ENCODE data around the gene SLC37A3. TPM values are rescaled to one million over a fixed set of nuclear protein-coding genes. Genes with fewer than 3 reads are reported as not detected.

SLC37A3 gene
- total RNA-seq, 1 experiment from 2014 or later, result 22.1 TPM

DNA sequence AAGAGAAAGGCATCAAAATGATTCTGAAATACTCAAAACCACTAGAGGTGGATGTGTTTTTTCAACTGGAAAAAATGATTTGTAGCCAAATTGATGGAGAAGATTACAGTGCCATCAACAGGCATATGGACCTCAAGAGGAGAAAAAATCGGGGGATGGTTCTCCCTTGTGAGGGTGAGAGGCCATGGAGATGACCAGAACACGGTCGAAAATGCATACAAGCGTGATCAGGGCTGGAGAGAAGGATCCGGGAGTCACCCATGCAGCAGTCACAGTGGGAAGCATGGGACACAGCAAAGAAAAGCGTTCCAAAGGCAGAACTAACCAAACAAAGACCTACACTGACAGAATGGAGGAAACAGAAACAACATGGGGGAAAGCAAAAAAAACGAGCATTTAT lies 80.3 kb downstream of the SLC37A3 start:
- ATAC-seq, result no peak
- no peaks in the 10 kb centered on the region for H3K27me3 ChIP-seq (ENCODE audit: low read length)
- H3K4me2 ChIP-seq (ENCODE audit: low read length), result no peak overlapping the region
- ChIA-PET POLR2A (ENCODE audit: unreplicated experiment) (no interaction called here), CTCF (no interaction called here)
- H3K4me3 ChIP-seq (ENCODE audit: low read length), result no peak overlapping the region
- H3K4me1 ChIP-seq (ENCODE audit: insufficient read depth, low read length), result peaks cover 18% of the 10 kb centered on the region
- H2AFZ ChIP-seq (ENCODE audit: low read length), result no peak overlapping the region
- H4K20me1 ChIP-seq (ENCODE audit: low read length), result no peaks in the 10 kb centered on the region
- no peaks in the 10 kb centered on the region for H3K9me2 ChIP-seq (replicated peaks; ENCODE audit: low read length)
- intact Hi-C loops (cut with micrococcal nuclease), result no loop called here
- H3K79me2 ChIP-seq (ENCODE audit: low read length), result no peaks in the 10 kb centered on the region
- H3K27ac ChIP-seq (ENCODE audit: low read length), result no peak overlapping the region
- H3K36me3 ChIP-seq (ENCODE audit: low read depth, low read length), result no peaks in the 10 kb centered on the region
- BruUV-seq (replicated peaks), result no TSS peak
- no peaks in the 10 kb centered on the region for H3K9me3 ChIP-seq (ENCODE audit: low read length)
- DNase-seq, result no peak
- no peak overlapping the region for H3K9ac ChIP-seq (ENCODE audit: low read length)
- no peaks in the 10 kb centered on the region for H3F3A ChIP-seq (ENCODE audit: low read length, unreplicated experiment)
- TF ChIP-seq EZH2 (IDR thresholded peaks at IDR 0.05; ENCODE audit: low read length, unreplicated experiment) (no peak), EZH2phosphoT487 (IDR thresholded peaks at IDR 0.05; ENCODE audit: borderline replicate concordance, low read length) (no peak), CTCF (conservative IDR thresholded peaks at IDR 0.05; ENCODE audit: low read depth, low read length) (no peak)

DNA sequence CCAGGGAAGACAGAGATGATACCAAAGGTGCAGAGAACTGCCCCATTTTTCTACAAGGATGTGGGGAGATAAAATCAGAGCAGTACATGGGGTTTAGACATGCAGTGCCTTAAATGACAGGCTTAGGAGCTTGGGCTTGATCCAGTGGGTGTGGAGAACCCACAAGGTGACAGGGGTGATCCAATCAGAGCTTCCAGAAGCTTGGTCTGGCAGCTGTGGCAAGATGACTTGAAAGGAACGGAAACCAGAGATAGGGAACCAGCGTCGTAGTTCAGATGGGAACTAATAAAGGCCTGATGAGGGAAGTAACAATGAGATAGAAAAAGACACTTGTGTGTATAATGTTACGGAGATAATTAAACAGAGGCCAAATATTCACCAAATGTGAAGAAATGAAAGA lies 80.7 kb downstream of the SLC37A3 start:
- Histone ChIP-seq H3K4me1 (ENCODE audit: insufficient read depth, low read length) (peaks cover 18% of the 10 kb centered on the region), H3K4me2 (ENCODE audit: low read length) (no peak overlapping the region), H3K9me2 (replicated peaks; ENCODE audit: low read length) (no peaks in the 10 kb centered on the region), H3K9ac (ENCODE audit: low read length) (no peak overlapping the region), H3K9me3 (ENCODE audit: low read length) (no peaks in the 10 kb centered on the region), H2AFZ (ENCODE audit: low read length) (no peak overlapping the region), H3F3A (ENCODE audit: low read length, unreplicated experiment) (no peaks in the 10 kb centered on the region), H3K27ac (ENCODE audit: low read length) (peak overlapping the region; percentile 88), H3K36me3 (ENCODE audit: low read depth, low read length) (no peaks in the 10 kb centered on the region), H3K4me3 (ENCODE audit: low read length) (no peak overlapping the region), H3K27me3 (ENCODE audit: low read length) (no peaks in the 10 kb centered on the region), H3K79me2 (ENCODE audit: low read length) (no peaks in the 10 kb centered on the region), H4K20me1 (ENCODE audit: low read length) (no peaks in the 10 kb centered on the region)
- intact Hi-C loops (cut with micrococcal nuclease), result no loop called here
- CTCF ChIA-PET, result no interaction called here
- TF ChIP-seq EZH2 (IDR thresholded peaks at IDR 0.05; ENCODE audit: low read length, unreplicated experiment) (no peak), EZH2phosphoT487 (IDR thresholded peaks at IDR 0.05; ENCODE audit: borderline replicate concordance, low read length) (no peak), CTCF (conservative IDR thresholded peaks at IDR 0.05; ENCODE audit: low read depth, low read length) (no peak)
- ATAC-seq (no peak), DNase-seq (no peak)
- BruUV-seq (replicated peaks), result no TSS peak
- POLR2A ChIA-PET (ENCODE audit: unreplicated experiment), result no interaction called here

- ChIA-PET CTCF (interaction anchor here (0.8 to 1.1 kb wide), 2 partner anchors 139 to 141 kb away, joined by 3 to 4 read pairs; partner anchors contain the start of gene KDM7A), POLR2A (ENCODE audit: unreplicated experiment) (interaction anchor here (0.5 to 0.6 kb wide), 2 partner anchors 9 to 281 kb away, joined by 3 to 6 read pairs; no protein-coding TSS in a partner anchor)
- H3K4me2 ChIP-seq (ENCODE audit: low read length), result peak overlapping the region; percentile 75
- TF ChIP-seq EZH2 (IDR thresholded peaks at IDR 0.05; ENCODE audit: low read length, unreplicated experiment) (no peak), CTCF (conservative IDR thresholded peaks at IDR 0.05; ENCODE audit: low read depth, low read length) (no peak), EZH2phosphoT487 (IDR thresholded peaks at IDR 0.05; ENCODE audit: borderline replicate concordance, low read length) (no peak)
- peak overlapping the region; percentile 80 for H2AFZ ChIP-seq (ENCODE audit: low read length)
- peak overlapping the region; percentile 41; the same call in 1 of the 2 replicates for H3K4me3 ChIP-seq (ENCODE audit: low read length)
- H3K9me3 ChIP-seq (ENCODE audit: low read length), result no peaks in the 10 kb centered on the region
- DNase-seq (peak; percentile 90), ATAC-seq (peak; percentile 93)
- no peaks in the 10 kb centered on the region for H3K27me3 ChIP-seq (ENCODE audit: low read length)
- TSS peak; percentile 80 for BruUV-seq (replicated peaks)
- H3K79me2 ChIP-seq (ENCODE audit: low read length), result no peaks in the 10 kb centered on the region
- no peaks in the 10 kb centered on the region for H3F3A ChIP-seq (ENCODE audit: low read length, unreplicated experiment)
- intact Hi-C loops (cut with micrococcal nuclease), result no loop called here
- peak overlapping the region; percentile 88 for H3K27ac ChIP-seq (ENCODE audit: low read length)
- H4K20me1 ChIP-seq (ENCODE audit: low read length), result no peaks in the 10 kb centered on the region
- no peaks in the 10 kb centered on the region for H3K9me2 ChIP-seq (replicated peaks; ENCODE audit: low read length)
- H3K4me1 ChIP-seq (ENCODE audit: insufficient read depth, low read length), result peaks cover 18% of the 10 kb centered on the region
- no peaks in the 10 kb centered on the region for H3K36me3 ChIP-seq (ENCODE audit: low read depth, low read length)
- peak overlapping the region; percentile 49 for H3K9ac ChIP-seq (ENCODE audit: low read length)
Measured at GRCh38 chr7:140316165-140316661, 82.1 kb downstream of the SLC37A3 start.
